ENCODE results near the gene B3GNT5. TPM values are rescaled to one million over a fixed set of nuclear protein-coding genes. Genes with fewer than 3 reads are reported as not detected.

B3GNT5 gene
- total and polyA plus RNA-seq, 2 experiments from 2014 or later, result 4.9 to 6.4 TPM

DNA sequence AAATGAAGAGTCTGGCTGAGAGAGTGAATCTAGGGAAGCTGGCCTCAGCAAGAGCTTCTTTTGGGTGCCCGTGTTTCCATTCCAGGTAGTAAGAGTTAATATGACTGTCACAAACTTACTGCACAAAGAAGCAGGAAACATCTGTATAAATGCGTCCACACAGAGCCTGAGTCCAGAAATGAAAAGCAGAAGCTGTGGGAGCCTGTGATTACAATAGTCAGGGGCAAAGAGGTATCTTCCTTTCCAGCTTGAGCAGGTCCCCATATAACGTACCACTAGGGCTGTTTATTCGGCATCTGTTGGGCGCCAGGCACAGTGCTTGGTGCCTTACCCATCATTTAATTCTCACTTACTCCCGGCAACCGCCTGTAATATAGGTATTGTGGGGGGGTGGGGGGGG is 40.5 kb upstream of the B3GNT5 start:
- H3K36me3 Mint-ChIP-seq (ENCODE audit: low read depth), result no peaks in the 10 kb centered on the region
- no peak overlapping the region for H3K4me3 Mint-ChIP-seq
- ATAC-seq (no peak), DNase-seq (ENCODE audit: low spot score) (no peak)
- Histone ChIP-seq H3K4me3 (no peak overlapping the region), H3K27me3 (ENCODE audit: insufficient read depth) (no peaks in the 10 kb centered on the region), H2AFZ (no peak overlapping the region), H4K20me1 (replicated peaks; ENCODE audit: insufficient read depth) (no peaks in the 10 kb centered on the region), H3K36me3 (ENCODE audit: insufficient read depth) (no peaks in the 10 kb centered on the region), H3F3A (replicated peaks; ENCODE audit: low read depth) (no peaks in the 10 kb centered on the region), H3K4me2 (no peak overlapping the region), H3K4me1 (ENCODE audit: insufficient read depth) (no peaks in the 10 kb centered on the region; the same call in 1 of the 2 replicates), H3K27ac (ENCODE audit: low read depth) (no peak overlapping the region), H3K9me2 (ENCODE audit: insufficient read depth) (no peaks in the 10 kb centered on the region), H3K79me2 (replicated peaks; ENCODE audit: insufficient read depth) (no peaks in the 10 kb centered on the region)
- TF ChIP-seq NANOG (IDR thresholded peaks at IDR 0.05; ENCODE audit: borderline replicate concordance) (no peak), JUNB (IDR thresholded peaks at IDR 0.05; ENCODE audit: unreplicated experiment) (no peak), CREB1 (CRISPR knock-in tag; IDR thresholded peaks at IDR 0.05; ENCODE audit: low read depth) (no peak), EZH2phosphoT487 (IDR thresholded peaks at IDR 0.05; ENCODE audit: unreplicated experiment) (no peak), POLR2AphosphoS5 (IDR thresholded peaks at IDR 0.05; ENCODE audit: low read depth) (no peak), ZNF114 (CRISPR knock-in tag; IDR thresholded peaks at IDR 0.05) (no peak), EZH2 (IDR thresholded peaks at IDR 0.05; ENCODE audit: low read depth, unreplicated experiment) (no peak), ZNF331 (CRISPR knock-in tag; IDR thresholded peaks at IDR 0.05; ENCODE audit: low read depth) (no peak), STAT1 (IDR thresholded peaks at IDR 0.05; ENCODE audit: unreplicated experiment) (no peak)
- TF ChIP-seq, protein P1, sequence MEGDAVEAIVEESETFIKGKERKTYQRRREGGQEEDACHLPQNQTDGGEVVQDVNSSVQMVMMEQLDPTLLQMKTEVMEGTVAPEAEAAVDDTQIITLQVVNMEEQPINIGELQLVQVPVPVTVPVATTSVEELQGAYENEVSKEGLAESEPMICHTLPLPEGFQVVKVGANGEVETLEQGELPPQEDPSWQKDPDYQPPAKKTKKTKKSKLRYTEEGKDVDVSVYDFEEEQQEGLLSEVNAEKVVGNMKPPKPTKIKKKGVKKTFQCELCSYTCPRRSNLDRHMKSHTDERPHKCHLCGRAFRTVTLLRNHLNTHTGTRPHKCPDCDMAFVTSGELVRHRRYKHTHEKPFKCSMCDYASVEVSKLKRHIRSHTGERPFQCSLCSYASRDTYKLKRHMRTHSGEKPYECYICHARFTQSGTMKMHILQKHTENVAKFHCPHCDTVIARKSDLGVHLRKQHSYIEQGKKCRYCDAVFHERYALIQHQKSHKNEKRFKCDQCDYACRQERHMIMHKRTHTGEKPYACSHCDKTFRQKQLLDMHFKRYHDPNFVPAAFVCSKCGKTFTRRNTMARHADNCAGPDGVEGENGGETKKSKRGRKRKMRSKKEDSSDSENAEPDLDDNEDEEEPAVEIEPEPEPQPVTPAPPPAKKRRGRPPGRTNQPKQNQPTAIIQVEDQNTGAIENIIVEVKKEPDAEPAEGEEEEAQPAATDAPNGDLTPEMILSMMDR (conservative IDR thresholded peaks at IDR 0.05; ENCODE audit: low read depth in 2 of 2), result no peak
- TF ChIP-seq, protein P2, sequence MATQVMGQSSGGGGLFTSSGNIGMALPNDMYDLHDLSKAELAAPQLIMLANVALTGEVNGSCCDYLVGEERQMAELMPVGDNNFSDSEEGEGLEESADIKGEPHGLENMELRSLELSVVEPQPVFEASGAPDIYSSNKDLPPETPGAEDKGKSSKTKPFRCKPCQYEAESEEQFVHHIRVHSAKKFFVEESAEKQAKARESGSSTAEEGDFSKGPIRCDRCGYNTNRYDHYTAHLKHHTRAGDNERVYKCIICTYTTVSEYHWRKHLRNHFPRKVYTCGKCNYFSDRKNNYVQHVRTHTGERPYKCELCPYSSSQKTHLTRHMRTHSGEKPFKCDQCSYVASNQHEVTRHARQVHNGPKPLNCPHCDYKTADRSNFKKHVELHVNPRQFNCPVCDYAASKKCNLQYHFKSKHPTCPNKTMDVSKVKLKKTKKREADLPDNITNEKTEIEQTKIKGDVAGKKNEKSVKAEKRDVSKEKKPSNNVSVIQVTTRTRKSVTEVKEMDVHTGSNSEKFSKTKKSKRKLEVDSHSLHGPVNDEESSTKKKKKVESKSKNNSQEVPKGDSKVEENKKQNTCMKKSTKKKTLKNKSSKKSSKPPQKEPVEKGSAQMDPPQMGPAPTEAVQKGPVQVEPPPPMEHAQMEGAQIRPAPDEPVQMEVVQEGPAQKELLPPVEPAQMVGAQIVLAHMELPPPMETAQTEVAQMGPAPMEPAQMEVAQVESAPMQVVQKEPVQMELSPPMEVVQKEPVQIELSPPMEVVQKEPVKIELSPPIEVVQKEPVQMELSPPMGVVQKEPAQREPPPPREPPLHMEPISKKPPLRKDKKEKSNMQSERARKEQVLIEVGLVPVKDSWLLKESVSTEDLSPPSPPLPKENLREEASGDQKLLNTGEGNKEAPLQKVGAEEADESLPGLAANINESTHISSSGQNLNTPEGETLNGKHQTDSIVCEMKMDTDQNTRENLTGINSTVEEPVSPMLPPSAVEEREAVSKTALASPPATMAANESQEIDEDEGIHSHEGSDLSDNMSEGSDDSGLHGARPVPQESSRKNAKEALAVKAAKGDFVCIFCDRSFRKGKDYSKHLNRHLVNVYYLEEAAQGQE (IDR thresholded peaks at IDR 0.05; ENCODE audit: unreplicated experiment), result no peak
- TF ChIP-seq, protein P3, sequence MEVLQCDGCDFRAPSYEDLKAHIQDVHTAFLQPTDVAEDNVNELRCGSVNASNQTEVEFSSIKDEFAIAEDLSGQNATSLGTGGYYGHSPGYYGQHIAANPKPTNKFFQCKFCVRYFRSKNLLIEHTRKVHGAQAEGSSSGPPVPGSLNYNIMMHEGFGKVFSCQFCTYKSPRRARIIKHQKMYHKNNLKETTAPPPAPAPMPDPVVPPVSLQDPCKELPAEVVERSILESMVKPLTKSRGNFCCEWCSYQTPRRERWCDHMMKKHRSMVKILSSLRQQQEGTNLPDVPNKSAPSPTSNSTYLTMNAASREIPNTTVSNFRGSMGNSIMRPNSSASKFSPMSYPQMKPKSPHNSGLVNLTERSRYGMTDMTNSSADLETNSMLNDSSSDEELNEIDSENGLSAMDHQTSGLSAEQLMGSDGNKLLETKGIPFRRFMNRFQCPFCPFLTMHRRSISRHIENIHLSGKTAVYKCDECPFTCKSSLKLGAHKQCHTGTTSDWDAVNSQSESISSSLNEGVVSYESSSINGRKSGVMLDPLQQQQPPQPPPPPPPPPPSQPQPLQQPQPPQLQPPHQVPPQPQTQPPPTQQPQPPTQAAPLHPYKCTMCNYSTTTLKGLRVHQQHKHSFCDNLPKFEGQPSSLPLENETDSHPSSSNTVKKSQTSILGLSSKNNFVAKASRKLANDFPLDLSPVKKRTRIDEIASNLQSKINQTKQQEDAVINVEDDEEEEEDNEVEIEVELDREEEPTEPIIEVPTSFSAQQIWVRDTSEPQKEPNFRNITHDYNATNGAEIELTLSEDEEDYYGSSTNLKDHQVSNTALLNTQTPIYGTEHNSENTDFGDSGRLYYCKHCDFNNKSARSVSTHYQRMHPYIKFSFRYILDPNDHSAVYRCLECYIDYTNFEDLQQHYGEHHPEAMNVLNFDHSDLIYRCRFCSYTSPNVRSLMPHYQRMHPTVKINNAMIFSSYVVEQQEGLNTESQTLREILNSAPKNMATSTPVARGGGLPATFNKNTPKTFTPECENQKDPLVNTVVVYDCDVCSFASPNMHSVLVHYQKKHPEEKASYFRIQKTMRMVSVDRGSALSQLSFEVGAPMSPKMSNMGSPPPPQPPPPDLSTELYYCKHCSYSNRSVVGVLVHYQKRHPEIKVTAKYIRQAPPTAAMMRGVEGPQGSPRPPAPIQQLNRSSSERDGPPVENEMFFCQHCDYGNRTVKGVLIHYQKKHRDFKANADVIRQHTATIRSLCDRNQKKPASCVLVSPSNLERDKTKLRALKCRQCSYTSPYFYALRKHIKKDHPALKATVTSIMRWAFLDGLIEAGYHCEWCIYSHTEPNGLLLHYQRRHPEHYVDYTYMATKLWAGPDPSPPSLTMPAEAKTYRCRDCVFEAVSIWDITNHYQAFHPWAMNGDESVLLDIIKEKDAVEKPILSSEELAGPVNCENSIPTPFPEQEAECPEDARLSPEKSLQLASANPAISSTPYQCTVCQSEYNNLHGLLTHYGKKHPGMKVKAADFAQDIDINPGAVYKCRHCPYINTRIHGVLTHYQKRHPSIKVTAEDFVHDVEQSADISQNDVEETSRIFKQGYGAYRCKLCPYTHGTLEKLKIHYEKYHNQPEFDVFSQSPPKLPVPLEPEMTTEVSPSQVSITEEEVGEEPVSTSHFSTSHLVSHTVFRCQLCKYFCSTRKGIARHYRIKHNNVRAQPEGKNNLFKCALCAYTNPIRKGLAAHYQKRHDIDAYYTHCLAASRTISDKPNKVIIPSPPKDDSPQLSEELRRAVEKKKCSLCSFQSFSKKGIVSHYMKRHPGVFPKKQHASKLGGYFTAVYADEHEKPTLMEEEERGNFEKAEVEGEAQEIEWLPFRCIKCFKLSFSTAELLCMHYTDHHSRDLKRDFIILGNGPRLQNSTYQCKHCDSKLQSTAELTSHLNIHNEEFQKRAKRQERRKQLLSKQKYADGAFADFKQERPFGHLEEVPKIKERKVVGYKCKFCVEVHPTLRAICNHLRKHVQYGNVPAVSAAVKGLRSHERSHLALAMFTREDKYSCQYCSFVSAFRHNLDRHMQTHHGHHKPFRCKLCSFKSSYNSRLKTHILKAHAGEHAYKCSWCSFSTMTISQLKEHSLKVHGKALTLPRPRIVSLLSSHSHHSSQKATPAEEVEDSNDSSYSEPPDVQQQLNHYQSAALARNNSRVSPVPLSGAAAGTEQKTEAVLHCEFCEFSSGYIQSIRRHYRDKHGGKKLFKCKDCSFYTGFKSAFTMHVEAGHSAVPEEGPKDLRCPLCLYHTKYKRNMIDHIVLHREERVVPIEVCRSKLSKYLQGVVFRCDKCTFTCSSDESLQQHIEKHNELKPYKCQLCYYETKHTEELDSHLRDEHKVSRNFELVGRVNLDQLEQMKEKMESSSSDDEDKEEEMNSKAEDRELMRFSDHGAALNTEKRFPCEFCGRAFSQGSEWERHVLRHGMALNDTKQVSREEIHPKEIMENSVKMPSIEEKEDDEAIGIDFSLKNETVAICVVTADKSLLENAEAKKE (CRISPR knock-in tag; IDR thresholded peaks at IDR 0.05), result no peak
- TF ChIP-seq, protein P4, sequence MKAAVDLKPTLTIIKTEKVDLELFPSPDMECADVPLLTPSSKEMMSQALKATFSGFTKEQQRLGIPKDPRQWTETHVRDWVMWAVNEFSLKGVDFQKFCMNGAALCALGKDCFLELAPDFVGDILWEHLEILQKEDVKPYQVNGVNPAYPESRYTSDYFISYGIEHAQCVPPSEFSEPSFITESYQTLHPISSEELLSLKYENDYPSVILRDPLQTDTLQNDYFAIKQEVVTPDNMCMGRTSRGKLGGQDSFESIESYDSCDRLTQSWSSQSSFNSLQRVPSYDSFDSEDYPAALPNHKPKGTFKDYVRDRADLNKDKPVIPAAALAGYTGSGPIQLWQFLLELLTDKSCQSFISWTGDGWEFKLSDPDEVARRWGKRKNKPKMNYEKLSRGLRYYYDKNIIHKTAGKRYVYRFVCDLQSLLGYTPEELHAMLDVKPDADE (IDR thresholded peaks at IDR 0.05), result no peak
- peaks cover 12% of the 10 kb centered on the region; the same call in 2 of the 3 replicates for H3K9me3 Mint-ChIP-seq
- H3K27me3 Mint-ChIP-seq (ENCODE audit: insufficient read depth, low read depth, poor library complexity), result peaks cover 4% of the 10 kb centered on the region
- H3K27ac Mint-ChIP-seq, result no peak overlapping the region
- peaks cover 7% of the 10 kb centered on the region for H3K4me1 Mint-ChIP-seq
